Gastroesophageal sphincter (tissue), 4 donors: ENCODE data around the gene MAZ. TPM values are rescaled to one million over a fixed set of nuclear protein-coding genes. Genes with fewer than 3 reads are reported as not detected.
"Not testable (repeated sequence)": the region's sequence is repeated elsewhere in the genome, so short reads cannot be mapped to it uniquely, and the experiment has no call there.

ENCODE experiments used
- ATAC-seq: fragments of 150-250 bp; one replicate; pipeline ENCODE4 v1.9.1; 2016; ENCODE audit warnings: mild to moderate bottlenecking, moderate library complexity
- H3K27ac ChIP-seq, 4 donors: fragments of 200-600 bp; sonication (generic) in 3 of 4; 1 replicate in 3 of 4; 2 replicates in 1 of 4; pipeline ENCODE4 v1.5.1; 2016 to 2019
- H3K27me3 ChIP-seq: fragments of 200-600 bp; sonication (generic); one replicate; pipeline ENCODE4 v1.5.1; 2019
- H3K36me3 ChIP-seq, 2 donors: fragments of 200-600 bp; sonication (generic); one replicate each; pipeline ENCODE4 v1.5.1; 2019; ENCODE audit warnings: control low read depth in 1 of 2
- H3K4me1 ChIP-seq, 3 donors: fragments of 200-600 bp; sonication (generic); 1 replicate in 2 of 3; 2 replicates in 1 of 3; pipeline ENCODE4 v1.5.1; 2016 to 2019; ENCODE audit warnings: control low read depth in 2 of 3
- H3K4me3 ChIP-seq, 2 donors: fragments of 200-600 bp; sonication (generic); one replicate each; pipeline ENCODE4 v1.5.1; 2019; ENCODE audit warnings: mild to moderate bottlenecking in 1 of 2, moderate library complexity in 1 of 2
- H3K9me3 ChIP-seq, 3 donors: fragments of 200-600 bp; sonication (generic); one replicate each; pipeline ENCODE4 v1.5.1; 2017 to 2019; ENCODE audit warnings: control low read depth in 2 of 3
- CTCF ChIP-seq, 4 experiments: fragments of 200-600 bp in 2 of 4; fragments of 450-650 bp in 2 of 4; sonication (generic) in 1 of 4; IDR thresholded peaks; one replicate each; pipeline ENCODE4 v1.5.1; 2017 to 2019; ENCODE audit warnings: antibody characterized with exemption in 4 of 4, mild to moderate bottlenecking in 2 of 4, moderate library complexity in 2 of 4
- EP300 ChIP-seq: sonication (generic); formaldehyde crosslinking; IDR thresholded peaks from one replicate; pipeline ENCODE4 v1.6.1; 2017; ENCODE audit warnings: antibody characterized with exemption, mild to moderate bottlenecking
- POLR2A ChIP-seq, 2 donors: fragments of 450-650 bp; IDR thresholded peaks; one replicate each; pipeline ENCODE4 v1.6.1; 2017; ENCODE audit warnings: antibody characterized with exemption in 2 of 2, mild to moderate bottlenecking in 2 of 2, moderate library complexity in 1 of 2
- POLR2AphosphoS5 ChIP-seq: sonication (generic); formaldehyde crosslinking; IDR thresholded peaks from one replicate; pipeline ENCODE4 v1.6.1; 2017; ENCODE audit warnings: antibody characterized with exemption
- WGBS, 2 donors: methylation state at CpG; one replicate each; pipeline ENCODE4 v1.1.5; 2018; ENCODE audit warnings: low coverage in 1 of 2; 5-methylcytosine and 5-hydroxymethylcytosine counted together
- total RNA-seq, 4 donors: library from RNA; depleted of rRNA; stranded (reverse); fragments of >200 nt; gene quantifications; one replicate each; pipeline ENCODE4 v1.1.0, GENCODE V29; 2016

The MAZ gene
- 100 to 1,000 TPM in 3 of 4 donors, 10 to 100 TPM in 1; 86.3 to 212 (median 116) TPM for total RNA-seq

GRCh38 chr16:29806099-29806579 is at the start of gene MAZ:
MAZ (plus strand) TSS chr16:29806529; CDS start chr16:29806702, 173 bp downstream.
- Histone ChIP-seq H3K27me3 (no peaks in the 10 kb centered on the region), H3K4me3 (peak within 1 kb of the TSS; percentile 81 to 90), H3K9me3 (no peaks in the 10 kb centered on the region), H3K4me1 (peaks cover 7 to 55% (median 33%) of the 10 kb centered on the region in 3 donors), H3K27ac (peak within 1 kb of the TSS; percentile 94 to 100 (median 98)), H3K36me3 (peaks cover 0 to 25% of the 10 kb centered on the region in 2 donors)
- TF ChIP-seq EP300, result no peak
- TF ChIP-seq CTCF (IDR thresholded peaks at IDR 0.05), result no peak
- TF ChIP-seq POLR2A (IDR thresholded peaks at IDR 0.05), result no peak
- no peak for TF ChIP-seq POLR2AphosphoS5
- peak; percentile 8 for ATAC-seq
- no CpG with 5 or more reads among the region's 67 CpGs for WGBS, 2 donors

GRCh38 chr16:29756654-29757053 is 49.7 kb upstream of the MAZ start:
- no peak for TF ChIP-seq CTCF (IDR thresholded peaks at IDR 0.05)
- no peak for TF ChIP-seq POLR2AphosphoS5
- no peak for TF ChIP-seq EP300
- TF ChIP-seq POLR2A (IDR thresholded peaks at IDR 0.05), result no peak
- Histone ChIP-seq H3K36me3 (no peaks in the 10 kb centered on the region), H3K27ac (no peak overlapping the region), H3K9me3 (no peaks in the 10 kb centered on the region), H3K27me3 (no peaks in the 10 kb centered on the region), H3K4me3 (no peak overlapping the region), H3K4me1 (no peaks in the 10 kb centered on the region)
- 29 to 40% methylated on average over 1 of the region's 1 CpG for WGBS, 2 donors
- no peak for ATAC-seq

- WGBS, 2 donors, result 76% methylated on average over 6 to 7 of the region's 8 CpGs
- not testable (repeated sequence) for H3K9me3 ChIP-seq, H3K27ac ChIP-seq, H3K4me3 ChIP-seq, ATAC-seq, H3K36me3 ChIP-seq, H3K4me1 ChIP-seq, H3K27me3 ChIP-seq
Measured at GRCh38 chr16:29757086-29757485, 49.2 kb upstream of the MAZ start.

GRCh38 chr16:29757950-29758466 is 48.3 kb upstream of the MAZ start:
- WGBS, 2 donors, result 71 to 100% methylated on average over 2 to 6 of the region's 6 CpGs
- Histone ChIP-seq H3K27ac (no peak overlapping the region), H3K4me1 (no peaks in the 10 kb centered on the region), H3K36me3 (no peaks in the 10 kb centered on the region), H3K4me3 (no peak overlapping the region), H3K9me3 (no peaks in the 10 kb centered on the region), H3K27me3 (no peaks in the 10 kb centered on the region)
- ATAC-seq, result no peak
- no peak for TF ChIP-seq POLR2AphosphoS5
- no peak for TF ChIP-seq POLR2A (IDR thresholded peaks at IDR 0.05)
- no peak for TF ChIP-seq CTCF (IDR thresholded peaks at IDR 0.05)

GRCh38 chr16:29760567-29761279 is 45.6 kb upstream of the MAZ start:
- H3K4me3 ChIP-seq, result no peak overlapping the region
- H3K27me3 ChIP-seq, result peaks cover 7% of the 10 kb centered on the region
- no peak overlapping the region for H3K27ac ChIP-seq
- WGBS, 2 donors, result 40 to 81% methylated on average over 3 to 8 of the region's 9 CpGs
- ATAC-seq, result no peak
- H3K9me3 ChIP-seq, result no peaks in the 10 kb centered on the region
- no peak for TF ChIP-seq CTCF (IDR thresholded peaks at IDR 0.05)
- no peak for TF ChIP-seq POLR2AphosphoS5
- no peak for TF ChIP-seq EP300
- TF ChIP-seq POLR2A (IDR thresholded peaks at IDR 0.05), result no peak
- H3K36me3 ChIP-seq, result no peaks in the 10 kb centered on the region
- H3K4me1 ChIP-seq, result no peaks in the 10 kb centered on the region

- not testable (repeated sequence) for H3K27ac ChIP-seq, H3K4me1 ChIP-seq, H3K27me3 ChIP-seq, H3K4me3 ChIP-seq, H3K36me3 ChIP-seq, ATAC-seq, H3K9me3 ChIP-seq
- 69 to 93% methylated on average over 4 to 7 of the region's 8 CpGs for WGBS, 2 donors
Measured at GRCh38 chr16:29761280-29761651, 45.1 kb upstream of the MAZ start.
